Measurements from ENCODE around the gene OR1L6.

DNA sequence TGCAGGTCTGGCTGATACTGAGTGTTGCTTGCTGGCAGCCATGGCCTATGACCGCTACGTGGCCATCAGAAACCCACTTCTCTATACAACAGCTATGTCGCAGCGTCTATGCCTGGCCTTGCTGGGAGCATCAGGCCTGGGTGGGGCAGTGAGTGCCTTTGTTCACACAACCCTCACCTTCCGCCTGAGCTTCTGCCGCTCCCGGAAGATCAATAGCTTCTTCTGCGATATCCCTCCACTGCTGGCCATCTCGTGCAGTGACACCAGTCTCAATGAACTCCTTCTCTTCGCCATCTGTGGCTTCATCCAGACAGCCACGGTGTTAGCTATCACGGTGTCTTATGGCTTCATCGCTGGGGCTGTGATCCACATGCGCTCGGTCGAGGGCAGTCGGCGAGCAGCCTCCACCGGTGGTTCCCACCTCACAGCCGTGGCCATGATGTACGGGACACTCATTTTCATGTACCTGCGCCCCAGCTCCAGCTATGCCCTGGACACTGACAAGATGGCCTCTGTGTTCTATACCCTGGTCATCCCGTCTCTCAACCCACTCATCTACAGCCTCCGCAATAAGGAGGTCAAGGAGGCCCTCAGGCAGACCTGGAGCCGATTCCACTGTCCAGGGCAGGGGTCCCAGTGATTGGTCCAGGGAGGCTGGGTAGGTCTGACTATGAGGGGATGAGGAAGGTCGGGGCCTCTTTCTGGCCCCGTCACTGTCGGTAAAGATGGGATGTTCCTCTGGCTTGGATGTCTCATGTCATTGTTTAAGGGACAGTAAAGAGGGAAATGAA, 47.3 kb downstream of the OR1L6 start:
- TF ChIP-seq, protein P1, sequence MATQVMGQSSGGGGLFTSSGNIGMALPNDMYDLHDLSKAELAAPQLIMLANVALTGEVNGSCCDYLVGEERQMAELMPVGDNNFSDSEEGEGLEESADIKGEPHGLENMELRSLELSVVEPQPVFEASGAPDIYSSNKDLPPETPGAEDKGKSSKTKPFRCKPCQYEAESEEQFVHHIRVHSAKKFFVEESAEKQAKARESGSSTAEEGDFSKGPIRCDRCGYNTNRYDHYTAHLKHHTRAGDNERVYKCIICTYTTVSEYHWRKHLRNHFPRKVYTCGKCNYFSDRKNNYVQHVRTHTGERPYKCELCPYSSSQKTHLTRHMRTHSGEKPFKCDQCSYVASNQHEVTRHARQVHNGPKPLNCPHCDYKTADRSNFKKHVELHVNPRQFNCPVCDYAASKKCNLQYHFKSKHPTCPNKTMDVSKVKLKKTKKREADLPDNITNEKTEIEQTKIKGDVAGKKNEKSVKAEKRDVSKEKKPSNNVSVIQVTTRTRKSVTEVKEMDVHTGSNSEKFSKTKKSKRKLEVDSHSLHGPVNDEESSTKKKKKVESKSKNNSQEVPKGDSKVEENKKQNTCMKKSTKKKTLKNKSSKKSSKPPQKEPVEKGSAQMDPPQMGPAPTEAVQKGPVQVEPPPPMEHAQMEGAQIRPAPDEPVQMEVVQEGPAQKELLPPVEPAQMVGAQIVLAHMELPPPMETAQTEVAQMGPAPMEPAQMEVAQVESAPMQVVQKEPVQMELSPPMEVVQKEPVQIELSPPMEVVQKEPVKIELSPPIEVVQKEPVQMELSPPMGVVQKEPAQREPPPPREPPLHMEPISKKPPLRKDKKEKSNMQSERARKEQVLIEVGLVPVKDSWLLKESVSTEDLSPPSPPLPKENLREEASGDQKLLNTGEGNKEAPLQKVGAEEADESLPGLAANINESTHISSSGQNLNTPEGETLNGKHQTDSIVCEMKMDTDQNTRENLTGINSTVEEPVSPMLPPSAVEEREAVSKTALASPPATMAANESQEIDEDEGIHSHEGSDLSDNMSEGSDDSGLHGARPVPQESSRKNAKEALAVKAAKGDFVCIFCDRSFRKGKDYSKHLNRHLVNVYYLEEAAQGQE (IDR thresholded peaks at IDR 0.05; ENCODE audit: insufficient read depth in 1 of 2, low read depth in 2 of 2, low read length in 2 of 2) = no peak
- TF ChIP-seq TAF1 (IDR thresholded peaks at IDR 0.05; ENCODE audit: borderline replicate concordance, insufficient read depth, low read length) (no peak), SIN3A (IDR thresholded peaks at IDR 0.05; ENCODE audit: borderline replicate concordance, insufficient read depth, low read length) (no peak), POLR2AphosphoS5 (IDR thresholded peaks at IDR 0.05; ENCODE audit: low read depth, low read length) (no peak)

Data from PFSK-1 (cell line).